SKM-1 treated with dmso at 0.1 percent for 144 hours (cell line): ENCODE measurements around the gene PMEPA1.

Experiments used
- DNase-seq: peaks from one replicate; lab custom pipeline; 2025; ENCODE audit not compliant: unreplicated experiment; lab: John Stamatoyannopoulos, UW

The PMEPA1 gene

GRCh38 chr20:57611586-57612311 lies 98.1 kb downstream of the PMEPA1 start:
- no peak for DNase-seq

GRCh38 chr20:57610261-57610952 lies 99.4 kb downstream of the PMEPA1 start:
- no peak for DNase-seq

GRCh38 chr20:57609842-57610167 lies 100.0 kb downstream of the PMEPA1 start:
- DNase-seq = no peak

GRCh38 chr20:57609086-57609841 lies 100.6 kb downstream of the PMEPA1 start:
- no peak for DNase-seq

- DNase-seq = no peak
Observed at GRCh38 chr20:57608516-57608915, 101.3 kb downstream of the PMEPA1 start.

GRCh38 chr20:57605878-57606277 lies 103.9 kb downstream of the PMEPA1 start:
- no peak for DNase-seq

GRCh38 chr20:57605045-57605444 lies 104.8 kb downstream of the PMEPA1 start:
- DNase-seq = no peak

GRCh38 chr20:57603120-57603519 lies 106.7 kb downstream of the PMEPA1 start:
- DNase-seq = no peak

GRCh38 chr20:57601737-57602136 lies 108.1 kb downstream of the PMEPA1 start:
- no peak for DNase-seq

- DNase-seq = no peak
Observed at GRCh38 chr20:57601211-57601570, 108.6 kb downstream of the PMEPA1 start.

GRCh38 chr20:57600320-57601210 lies 109.2 kb downstream of the PMEPA1 start:
- DNase-seq = no peak

GRCh38 chr20:57598491-57598890 lies 111.3 kb downstream of the PMEPA1 start:
- DNase-seq = no peak
